PC-3 (cell line): ENCODE data around the gene IFT122. TPM values are rescaled to one million over a fixed set of nuclear protein-coding genes. Genes with fewer than 3 reads are reported as not detected.
A peak's percentile ranks its signal among the peaks of the same experiment; 100 is the strongest.
"Not testable (repeated sequence)": the region's sequence is repeated elsewhere in the genome, so short reads cannot be mapped to it uniquely, and the experiment has no call there.

ENCODE experiments used
- ATAC-seq: fragments of 200-7000 bp; cut with Tn5 transposase; 2 replicates; pipeline ENCODE4 v1.9.1; 2020; ENCODE audit warnings: mild to moderate bottlenecking, moderate library complexity
- BruUV-seq: library from RNA; stranded (reverse); fragments of 400-500 nt; replicated peaks from 2 replicates; lab custom pipeline; 2021; lab: Mats Ljungman, UMichigan
- CTCF ChIA-PET: fragments of 300-600 bp; sonication (Branson Sonifier 250); formaldehyde crosslinking; loops from one replicate; lab custom pipeline; 2022; ENCODE audit warnings: antibody characterized with exemption; lab: Charles Lee
- POLR2A ChIA-PET: fragments of 300-600 bp; sonication (Branson Sonifier 250); formaldehyde crosslinking; loops from one replicate; lab custom pipeline; 2022; ENCODE audit warnings: antibody characterized with exemption; ENCODE audit not compliant: unreplicated experiment; lab: Charles Lee
- DNase-seq: peaks from one replicate; pipeline ENCODE4 v3.0.0-alpha.2; 2015
- H2AFZ ChIP-seq: fragments of 300-600 bp; sonication (generic); 2 replicates; pipeline ENCODE4 v1.6.0; 2016; ENCODE audit warnings: antibody characterized with exemption, low read length
- H3F3A ChIP-seq: fragments of 300-600 bp; sonication (generic); one replicate; pipeline ENCODE4 v1.6.0; 2017; ENCODE audit warnings: antibody characterized with exemption, low read length, control low read depth, mild to moderate bottlenecking; ENCODE audit not compliant: unreplicated experiment
- H3K27ac ChIP-seq: fragments of 300-600 bp; sonication (generic); 2 replicates; pipeline ENCODE4 v1.5.1; 2016; ENCODE audit warnings: mild to moderate bottlenecking, low read length
- H3K27me3 ChIP-seq: fragments of 300-600 bp; sonication (generic); 2 replicates; pipeline ENCODE4 v1.6.1; 2016; ENCODE audit warnings: low read length, mixed read lengths
- H3K36me3 ChIP-seq: fragments of 300-600 bp; sonication (generic); 2 replicates; pipeline ENCODE4 v1.6.1; 2016; ENCODE audit warnings: low read depth, mixed run types, low read length, mixed read lengths
- H3K4me1 ChIP-seq: fragments of 300-600 bp; sonication (generic); 2 replicates; pipeline ENCODE4 v1.5.1; 2016; ENCODE audit warnings: low read length; ENCODE audit not compliant: insufficient read depth
- H3K4me2 ChIP-seq: fragments of 300-600 bp; sonication (generic); 2 replicates; pipeline ENCODE4 v1.6.0; 2016; ENCODE audit warnings: low read length
- H3K4me3 ChIP-seq: fragments of 300-600 bp; sonication (generic); 2 replicates; pipeline ENCODE4 v1.5.1; 2016; ENCODE audit warnings: mild to moderate bottlenecking, low read length, mixed read lengths
- H3K79me2 ChIP-seq: fragments of 300-600 bp; sonication (generic); 2 replicates; pipeline ENCODE4 v1.6.1; 2017; ENCODE audit warnings: low read length, mixed read lengths
- H3K9ac ChIP-seq: fragments of 300-600 bp; sonication (generic); 2 replicates; pipeline ENCODE4 v1.6.0; 2016; ENCODE audit warnings: mild to moderate bottlenecking, low read length
- H3K9me2 ChIP-seq: fragments of 300-600 bp; sonication (generic); replicated peaks from 2 replicates; pipeline ENCODE4 v1.6.1; 2016; ENCODE audit warnings: mixed run types, low read length, mixed read lengths
- H3K9me3 ChIP-seq: fragments of 300-600 bp; sonication (generic); 2 replicates; pipeline ENCODE4 v1.6.1; 2016; ENCODE audit warnings: low read length, mixed read lengths
- H4K20me1 ChIP-seq: fragments of 300-600 bp; sonication (generic); 2 replicates; pipeline ENCODE4 v1.6.1; 2016; ENCODE audit warnings: low read length, mixed read lengths
- CTCF ChIP-seq: fragments of 300-600 bp; sonication (generic); conservative IDR thresholded peaks from 2 replicates; pipeline ENCODE4 v1.5.1; 2017; ENCODE audit warnings: antibody characterized with exemption, low read depth, mild to moderate bottlenecking, low read length
- EZH2 ChIP-seq: fragments of 300-600 bp; sonication (generic); IDR thresholded peaks from one replicate; pipeline ENCODE4 v1.6.1; 2017; ENCODE audit warnings: antibody characterized with exemption, mild to moderate bottlenecking, low read length; ENCODE audit not compliant: unreplicated experiment
- EZH2phosphoT487 ChIP-seq: fragments of 300-600 bp; sonication (generic); IDR thresholded peaks from 2 replicates; pipeline ENCODE4 v1.6.1; 2018; ENCODE audit warnings: mild to moderate bottlenecking, antibody characterized with exemption, low read length, borderline replicate concordance
- intact Hi-C: fragments of 100-400 bp; cut with micrococcal nuclease; formaldehyde crosslinking; loops from 2 replicates; pipeline ENCODE4 v1.9.0; 2023
- total RNA-seq: library from RNA; depleted of rRNA; stranded (reverse); fragments of >200 nt; gene quantifications from 2 replicates; pipeline ENCODE4 v1.2.3, GENCODE V29; 2014

The IFT122 gene
- total RNA-seq, 1 experiment from 2014 or later = 10.2 TPM

- DNase-seq, CTCF ChIA-PET, H2AFZ ChIP-seq, H3K36me3 ChIP-seq, H3K9ac ChIP-seq, POLR2A ChIA-PET, H3F3A ChIP-seq, H4K20me1 ChIP-seq, H3K27me3 ChIP-seq, H3K9me2 ChIP-seq, H3K79me2 ChIP-seq, BruUV-seq, intact Hi-C loops, H3K9me3 ChIP-seq, H3K4me3 ChIP-seq: not testable (repeated sequence)
- Histone ChIP-seq H3K4me1 (peaks cover 25% of the 10 kb centered on the region), H3K4me2 (peak overlapping the region; percentile 31; the same call in 1 of the 2 replicates), H3K27ac (peak overlapping the region; percentile 62)
- peak; percentile 59 for ATAC-seq
These were observed 58.8 kb downstream of the IFT122 start for GRCh38 chr3:129498603-129499488.

GRCh38 chr3:129499604-129500333 lies 59.7 kb downstream of the IFT122 start:
- H3K27ac ChIP-seq, H3K9me2 ChIP-seq, POLR2A ChIA-PET, H3K9ac ChIP-seq, H4K20me1 ChIP-seq, H3K4me3 ChIP-seq, BruUV-seq, CTCF ChIA-PET, intact Hi-C loops, H3K36me3 ChIP-seq, H2AFZ ChIP-seq, H3K79me2 ChIP-seq, H3K27me3 ChIP-seq, ATAC-seq, H3K9me3 ChIP-seq, H3F3A ChIP-seq, DNase-seq, H3K4me2 ChIP-seq: not testable (repeated sequence)
- peaks cover 17% of the 10 kb centered on the region for H3K4me1 ChIP-seq

- Histone ChIP-seq H3K27ac (no peak overlapping the region), H3K36me3 (no peaks in the 10 kb centered on the region), H2AFZ (no peak overlapping the region), H3K27me3 (no peaks in the 10 kb centered on the region), H3K4me3 (no peak overlapping the region), H4K20me1 (no peaks in the 10 kb centered on the region), H3K9ac (no peak overlapping the region), H3K79me2 (no peaks in the 10 kb centered on the region), H3K4me1 (peaks cover 16% of the 10 kb centered on the region), H3K9me3 (no peaks in the 10 kb centered on the region), H3K9me2 (no peaks in the 10 kb centered on the region), H3K4me2 (no peak overlapping the region), H3F3A (no peaks in the 10 kb centered on the region)
- TF ChIP-seq EZH2 (no peak), EZH2phosphoT487 (no peak)
- CTCF ChIA-PET = no interaction called here
- DNase-seq (no peak), ATAC-seq (no peak)
- BruUV-seq = no TSS peak
- intact Hi-C loops = no loop called here
- POLR2A ChIA-PET = no interaction called here
These were observed 60.3 kb downstream of the IFT122 start for GRCh38 chr3:129500334-129500658.

- intact Hi-C loops = no loop called here
- CTCF ChIA-PET = no interaction called here
These were observed 61.6 kb downstream of the IFT122 start for GRCh38 chr3:129501630-129502029.

More at GRCh38 chr3:129501630-129502029, 61.6 kb downstream of the IFT122 start:
- H3K9me2 ChIP-seq = no peaks in the 10 kb centered on the region
- no peak overlapping the region for H3K9ac ChIP-seq
- H3K4me1 ChIP-seq = peaks cover 11% of the 10 kb centered on the region; the same call in 1 of the 2 replicates
- H3F3A ChIP-seq = no peaks in the 10 kb centered on the region
- no peak overlapping the region for H3K27ac ChIP-seq
- no peak overlapping the region for H2AFZ ChIP-seq
- ATAC-seq = no peak
- no peaks in the 10 kb centered on the region for H3K9me3 ChIP-seq
- no peak overlapping the region for H3K4me2 ChIP-seq
- no TSS peak for BruUV-seq
- POLR2A ChIA-PET = no interaction called here
- DNase-seq = no peak
- no peaks in the 10 kb centered on the region for H3K36me3 ChIP-seq
- TF ChIP-seq CTCF (no peak), EZH2 (no peak), EZH2phosphoT487 (no peak)
- no peaks in the 10 kb centered on the region for H3K27me3 ChIP-seq
- no peaks in the 10 kb centered on the region for H3K79me2 ChIP-seq
- no peaks in the 10 kb centered on the region for H4K20me1 ChIP-seq
- H3K4me3 ChIP-seq = no peak overlapping the region
